Activated naive CD4-positive, alpha-beta T cell treated with anti-CD3 and anti-CD28 coated beads, Interleukin-2, amount 10 ng/mL, durations not matched to agents 7 days and 5 days (primary cell): ENCODE measurements around the gene PRRC1.
"Not testable (repeated sequence)": the region's sequence is repeated elsewhere in the genome, so short reads cannot be mapped to it uniquely, and the experiment has no call there.

Experiments used
- CTCF ChIA-PET: fragments of 350-600 bp; sonication (Branson Sonifier 250); formaldehyde crosslinking; loops from one replicate; lab custom pipeline; 2021; ENCODE audit warnings: antibody characterized with exemption; lab: Charles Lee
- DNase-seq: peaks from one replicate; pipeline ENCODE4 v3.0.0-alpha.2; 2020
- H3K27ac Mint-ChIP-seq: one replicate; pipeline ENCODE4 v1.8.0; 2021; ENCODE audit warnings: mild to moderate bottlenecking, moderate library complexity, mixed read lengths
- H3K27me3 Mint-ChIP-seq: one replicate; pipeline ENCODE4 v1.8.0; 2021; ENCODE audit warnings: mild to moderate bottlenecking, mixed read lengths
- H3K36me3 Mint-ChIP-seq: one replicate; pipeline ENCODE4 v1.8.0; 2021; ENCODE audit warnings: mixed read lengths
- H3K4me1 Mint-ChIP-seq: one replicate; pipeline ENCODE4 v1.8.0; 2021; ENCODE audit warnings: mixed read lengths
- H3K4me3 Mint-ChIP-seq: one replicate; pipeline ENCODE4 v1.8.0; 2021; ENCODE audit warnings: mild to moderate bottlenecking, moderate library complexity, mixed read lengths
- H3K9me3 Mint-ChIP-seq: one replicate; pipeline ENCODE4 v1.8.0; 2021; ENCODE audit warnings: mixed read lengths

Gene PRRC1

GRCh38 chr5:127518319-127518621, 830 bp downstream of the PRRC1 start:
- H3K4me1 Mint-ChIP-seq: peaks cover 23% of the 10 kb centered on the region
- peak overlapping the region; percentile 79 for H3K4me3 Mint-ChIP-seq
- CTCF ChIA-PET: no interaction called here
- H3K27ac Mint-ChIP-seq: peak overlapping the region; percentile 80
- H3K9me3 Mint-ChIP-seq: peaks cover 15% of the 10 kb centered on the region
- peaks cover 31% of the 10 kb centered on the region for H3K36me3 Mint-ChIP-seq
- peaks cover 3% of the 10 kb centered on the region for H3K27me3 Mint-ChIP-seq
- DNase-seq: no peak

- no peak for DNase-seq
- H3K9me3 Mint-ChIP-seq: peaks cover 15% of the 10 kb centered on the region
- peak overlapping the region; percentile 11 for H3K4me3 Mint-ChIP-seq
- peaks cover 23% of the 10 kb centered on the region for H3K4me1 Mint-ChIP-seq
- no peak overlapping the region for H3K27ac Mint-ChIP-seq
- peaks cover 34% of the 10 kb centered on the region for H3K36me3 Mint-ChIP-seq
- CTCF ChIA-PET: no interaction called here
- H3K27me3 Mint-ChIP-seq: no peaks in the 10 kb centered on the region
Observed at GRCh38 chr5:127519527-127519926, 2.1 kb downstream of the PRRC1 start.

GRCh38 chr5:127521138-127521770, 3.8 kb downstream of the PRRC1 start:
- CTCF ChIA-PET: interaction anchor here (0.6 kb wide), 1 partner anchor 31 kb away, joined by 3 read pairs; no protein-coding TSS in a partner anchor
- Mint-ChIP-seq H3K4me1 (peaks cover 23% of the 10 kb centered on the region), H3K9me3 (peaks cover 15% of the 10 kb centered on the region), H3K4me3 (no peak overlapping the region), H3K27ac (no peak overlapping the region), H3K36me3 (peaks cover 41% of the 10 kb centered on the region), H3K27me3 (no peaks in the 10 kb centered on the region)
- no peak for DNase-seq

- Mint-ChIP-seq H3K36me3 (peaks cover 50% of the 10 kb centered on the region), H3K27ac (no peak overlapping the region), H3K4me1 (peaks cover 2% of the 10 kb centered on the region), H3K27me3 (no peaks in the 10 kb centered on the region), H3K4me3 (no peak overlapping the region), H3K9me3 (peaks cover 13% of the 10 kb centered on the region)
- no peak for DNase-seq
- CTCF ChIA-PET: interaction anchor here (1.7 kb wide), 1 partner anchor 12 kb away, joined by 3 read pairs; no protein-coding TSS in a partner anchor
Observed at GRCh38 chr5:127525181-127525580, 7.7 kb downstream of the PRRC1 start.

GRCh38 chr5:127529904-127530682, 12.7 kb downstream of the PRRC1 start:
- CTCF ChIA-PET: no interaction called here
- Mint-ChIP-seq H3K4me1 (no peaks in the 10 kb centered on the region), H3K36me3 (peaks cover 50% of the 10 kb centered on the region), H3K27me3 (no peaks in the 10 kb centered on the region), H3K9me3 (no peaks in the 10 kb centered on the region), H3K4me3 (no peak overlapping the region), H3K27ac (no peak overlapping the region)
- no peak for DNase-seq

GRCh38 chr5:127536687-127537086, 19.2 kb downstream of the PRRC1 start:
- H3K27me3 Mint-ChIP-seq: no peaks in the 10 kb centered on the region
- no peaks in the 10 kb centered on the region for H3K4me1 Mint-ChIP-seq
- no peak for DNase-seq
- peaks cover 44% of the 10 kb centered on the region for H3K36me3 Mint-ChIP-seq
- no peak overlapping the region for H3K27ac Mint-ChIP-seq
- H3K4me3 Mint-ChIP-seq: no peak overlapping the region
- no peaks in the 10 kb centered on the region for H3K9me3 Mint-ChIP-seq
- CTCF ChIA-PET: interaction anchor here (1.1 kb wide), 1 partner anchor 12 kb away, joined by 3 read pairs; no protein-coding TSS in a partner anchor

- CTCF ChIA-PET, DNase-seq, H3K4me3 Mint-ChIP-seq, H3K4me1 Mint-ChIP-seq, H3K27me3 Mint-ChIP-seq, H3K27ac Mint-ChIP-seq, H3K9me3 Mint-ChIP-seq: not testable (repeated sequence)
- peaks cover 40% of the 10 kb centered on the region for H3K36me3 Mint-ChIP-seq
Observed at GRCh38 chr5:127540553-127540952, 23.1 kb downstream of the PRRC1 start.

- peaks cover 43% of the 10 kb centered on the region for H3K36me3 Mint-ChIP-seq
- H3K4me3 Mint-ChIP-seq, H3K9me3 Mint-ChIP-seq, H3K27ac Mint-ChIP-seq, DNase-seq, H3K4me1 Mint-ChIP-seq, H3K27me3 Mint-ChIP-seq, CTCF ChIA-PET: not testable (repeated sequence)
Observed at GRCh38 chr5:127545249-127545648, 27.8 kb downstream of the PRRC1 start.

- H3K4me3 Mint-ChIP-seq: no peak overlapping the region
- H3K9me3 Mint-ChIP-seq: peaks cover 3% of the 10 kb centered on the region
- H3K27ac Mint-ChIP-seq: no peak overlapping the region
- no peaks in the 10 kb centered on the region for H3K27me3 Mint-ChIP-seq
- H3K4me1 Mint-ChIP-seq: no peaks in the 10 kb centered on the region
- no peak for DNase-seq
- CTCF ChIA-PET: no interaction called here
- peaks cover 40% of the 10 kb centered on the region for H3K36me3 Mint-ChIP-seq
Observed at GRCh38 chr5:127549551-127549950, 32.1 kb downstream of the PRRC1 start.

- peaks cover 34% of the 10 kb centered on the region for H3K36me3 Mint-ChIP-seq
- H3K27me3 Mint-ChIP-seq: no peaks in the 10 kb centered on the region
- CTCF ChIA-PET: no interaction called here
- no peak for DNase-seq
- no peak overlapping the region for H3K27ac Mint-ChIP-seq
- no peak overlapping the region for H3K4me3 Mint-ChIP-seq
- no peaks in the 10 kb centered on the region for H3K4me1 Mint-ChIP-seq
- H3K9me3 Mint-ChIP-seq: no peaks in the 10 kb centered on the region
Observed at GRCh38 chr5:127550652-127551409, 33.4 kb downstream of the PRRC1 start.

GRCh38 chr5:127551410-127552041, 34.1 kb downstream of the PRRC1 start:
- no peaks in the 10 kb centered on the region for H3K4me1 Mint-ChIP-seq
- H3K27me3 Mint-ChIP-seq: no peaks in the 10 kb centered on the region
- H3K36me3 Mint-ChIP-seq: peaks cover 27% of the 10 kb centered on the region
- CTCF ChIA-PET: no interaction called here
- no peak overlapping the region for H3K27ac Mint-ChIP-seq
- H3K4me3 Mint-ChIP-seq: no peak overlapping the region
- H3K9me3 Mint-ChIP-seq: no peaks in the 10 kb centered on the region
- no peak for DNase-seq

- Mint-ChIP-seq H3K4me1 (no peaks in the 10 kb centered on the region), H3K36me3 (peaks cover 16% of the 10 kb centered on the region), H3K27ac (no peak overlapping the region), H3K4me3 (no peak overlapping the region), H3K9me3 (no peaks in the 10 kb centered on the region), H3K27me3 (no peaks in the 10 kb centered on the region)
- CTCF ChIA-PET: no interaction called here
- DNase-seq: no peak
Observed at GRCh38 chr5:127555826-127556225, 38.4 kb downstream of the PRRC1 start.

- CTCF ChIA-PET: no interaction called here
- H3K27ac Mint-ChIP-seq: no peak overlapping the region
- H3K36me3 Mint-ChIP-seq: peaks cover 13% of the 10 kb centered on the region
- no peaks in the 10 kb centered on the region for H3K4me1 Mint-ChIP-seq
- H3K27me3 Mint-ChIP-seq: peaks cover under 1% of the 10 kb centered on the region
- H3K9me3 Mint-ChIP-seq: no peaks in the 10 kb centered on the region
- H3K4me3 Mint-ChIP-seq: no peak overlapping the region
- no peak for DNase-seq
Observed at GRCh38 chr5:127556609-127557334, 39.3 kb downstream of the PRRC1 start.

GRCh38 chr5:127558273-127558672, 40.8 kb downstream of the PRRC1 start:
- CTCF ChIA-PET: no interaction called here
- no peak for DNase-seq
- no peaks in the 10 kb centered on the region for H3K9me3 Mint-ChIP-seq
- no peaks in the 10 kb centered on the region for H3K4me1 Mint-ChIP-seq
- H3K27ac Mint-ChIP-seq: no peak overlapping the region
- H3K36me3 Mint-ChIP-seq: peaks cover 7% of the 10 kb centered on the region
- no peak overlapping the region for H3K4me3 Mint-ChIP-seq
- peaks cover 7% of the 10 kb centered on the region for H3K27me3 Mint-ChIP-seq
